ENCODE measurements around the gene RHBDD2.

RHBDD2 gene

DNA sequence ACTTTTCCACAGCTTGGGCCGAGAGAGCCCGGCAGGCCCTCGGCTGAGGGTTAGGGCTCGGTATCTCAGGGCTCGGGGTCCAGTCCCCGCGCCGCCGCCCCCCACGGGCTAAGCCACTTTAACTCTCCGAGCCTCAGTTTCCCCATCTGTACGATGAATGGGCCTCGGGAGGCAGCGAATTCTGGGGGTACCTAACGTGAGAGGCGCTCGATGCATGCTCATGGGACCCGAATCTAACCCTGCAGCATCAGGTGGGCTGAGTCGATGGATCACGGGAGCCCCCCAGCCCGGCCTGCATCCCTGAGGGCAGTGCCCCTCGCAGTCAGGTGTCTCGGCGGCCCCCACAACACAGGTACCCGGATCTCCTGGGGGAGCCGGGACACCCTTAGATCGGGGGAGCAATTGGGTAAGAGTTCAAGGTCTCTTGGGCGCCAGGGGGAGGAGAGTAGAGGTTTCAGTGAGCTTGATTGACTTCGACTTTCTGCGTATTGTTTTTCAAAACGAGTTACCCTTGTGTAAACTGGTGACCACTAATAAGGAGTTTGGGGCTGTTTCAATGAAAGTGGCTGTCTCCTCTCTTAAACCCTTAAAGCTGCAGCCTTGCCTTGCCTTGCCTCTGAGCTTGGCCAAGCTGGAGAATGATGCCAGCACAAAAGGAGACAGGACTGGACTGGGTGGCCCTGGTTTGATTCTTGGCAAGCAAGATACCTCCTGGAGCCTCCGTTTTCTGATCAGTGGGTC is 36.8 kb downstream of the RHBDD2 start:
- TF ChIP-seq, protein P1, sequence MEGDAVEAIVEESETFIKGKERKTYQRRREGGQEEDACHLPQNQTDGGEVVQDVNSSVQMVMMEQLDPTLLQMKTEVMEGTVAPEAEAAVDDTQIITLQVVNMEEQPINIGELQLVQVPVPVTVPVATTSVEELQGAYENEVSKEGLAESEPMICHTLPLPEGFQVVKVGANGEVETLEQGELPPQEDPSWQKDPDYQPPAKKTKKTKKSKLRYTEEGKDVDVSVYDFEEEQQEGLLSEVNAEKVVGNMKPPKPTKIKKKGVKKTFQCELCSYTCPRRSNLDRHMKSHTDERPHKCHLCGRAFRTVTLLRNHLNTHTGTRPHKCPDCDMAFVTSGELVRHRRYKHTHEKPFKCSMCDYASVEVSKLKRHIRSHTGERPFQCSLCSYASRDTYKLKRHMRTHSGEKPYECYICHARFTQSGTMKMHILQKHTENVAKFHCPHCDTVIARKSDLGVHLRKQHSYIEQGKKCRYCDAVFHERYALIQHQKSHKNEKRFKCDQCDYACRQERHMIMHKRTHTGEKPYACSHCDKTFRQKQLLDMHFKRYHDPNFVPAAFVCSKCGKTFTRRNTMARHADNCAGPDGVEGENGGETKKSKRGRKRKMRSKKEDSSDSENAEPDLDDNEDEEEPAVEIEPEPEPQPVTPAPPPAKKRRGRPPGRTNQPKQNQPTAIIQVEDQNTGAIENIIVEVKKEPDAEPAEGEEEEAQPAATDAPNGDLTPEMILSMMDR (IDR thresholded peaks at IDR 0.05; ENCODE audit: borderline replicate concordance, extremely low read depth, low read length, poor library complexity, severe bottlenecking) = no peak
- TF ChIP-seq EZH2 (IDR thresholded peaks at IDR 0.05; ENCODE audit: borderline replicate concordance, low read depth, low read length, severe bottlenecking) = no peak
- peak overlapping the region; percentile 86 for H2AFZ ChIP-seq (ENCODE audit: low read depth, low read length)
- H3K4me1 ChIP-seq (ENCODE audit: insufficient read depth, low read length) = peaks cover 26% of the 10 kb centered on the region
- H3K4me3 ChIP-seq (ENCODE audit: low read depth in 1 of 2, low read length in 2 of 2) = peak overlapping the region; percentile 51 to 76; a peak in 3 of 4 replicates
- peak overlapping the region; percentile 82 for H3K9ac ChIP-seq (ENCODE audit: low read depth, low read length)
- peaks cover 4% of the 10 kb centered on the region; the same call in 1 of the 2 replicates for H4K20me1 ChIP-seq (ENCODE audit: insufficient read depth, low read length)
- H3K36me3 ChIP-seq (ENCODE audit: insufficient read depth, low read length) = no peaks in the 10 kb centered on the region
- DNase-seq (peak; percentile 8), ATAC-seq (ENCODE audit: insufficient read depth, low read depth) (no peak)
- peak overlapping the region; percentile 88 for H3K4me2 ChIP-seq (ENCODE audit: insufficient read depth, low read length)
- no peaks in the 10 kb centered on the region for H3K9me3 ChIP-seq (ENCODE audit: insufficient read depth, low read length, severe bottlenecking)
- peak overlapping the region; percentile 55; the same call in 1 of the 2 replicates for H3K27ac ChIP-seq (ENCODE audit: low read length)
- H3K27me3 ChIP-seq (ENCODE audit: insufficient read depth, low read length, poor library complexity) = no peaks in the 10 kb centered on the region
- peaks cover 13% of the 10 kb centered on the region for H3K79me2 ChIP-seq (ENCODE audit: insufficient read depth, low read length)

DNA sequence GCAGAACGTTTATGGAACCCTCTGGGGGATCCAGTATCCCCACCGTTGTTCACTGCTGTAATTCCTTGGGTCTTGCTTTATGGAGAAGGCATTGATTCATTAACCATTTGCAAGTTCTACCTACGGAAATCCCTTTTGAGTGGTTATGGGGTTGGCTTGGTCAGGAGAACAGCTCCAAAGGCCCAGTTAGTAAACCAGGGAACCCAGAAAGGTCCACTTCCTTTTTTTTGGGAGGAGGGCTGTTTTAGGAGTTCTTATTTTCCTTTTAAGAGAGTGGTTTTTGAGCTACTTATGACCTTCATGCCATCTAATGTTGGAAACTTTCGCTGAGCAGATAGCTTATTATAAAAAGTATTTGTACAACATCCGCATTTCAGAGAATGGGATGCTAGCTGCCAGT is 37.4 kb downstream of the RHBDD2 start:
- no peak for DNase-seq
- Histone ChIP-seq H3K4me2 (ENCODE audit: insufficient read depth, low read length) (peak overlapping the region; percentile 88), H3K4me3 (ENCODE audit: low read depth in 1 of 2, low read length in 2 of 2) (peak overlapping the region in 1 of 2 experiments; percentile 76; a peak in 3 of 4 replicates), H3K27ac (ENCODE audit: low read length) (no peak overlapping the region), H3K9me3 (ENCODE audit: insufficient read depth, low read length, severe bottlenecking) (no peaks in the 10 kb centered on the region), H3K36me3 (ENCODE audit: insufficient read depth, low read length) (no peaks in the 10 kb centered on the region), H3K9ac (ENCODE audit: low read depth, low read length) (peak overlapping the region; percentile 82; the same call in 1 of the 2 replicates), H4K20me1 (ENCODE audit: insufficient read depth, low read length) (peaks cover 4% of the 10 kb centered on the region; the same call in 1 of the 2 replicates), H3K27me3 (ENCODE audit: insufficient read depth, low read length, poor library complexity) (no peaks in the 10 kb centered on the region), H3K79me2 (ENCODE audit: insufficient read depth, low read length) (peaks cover 13% of the 10 kb centered on the region), H3K4me1 (ENCODE audit: insufficient read depth, low read length) (peaks cover 26% of the 10 kb centered on the region), H2AFZ (ENCODE audit: low read depth, low read length) (no peak overlapping the region)
- ATAC-seq (ENCODE audit: insufficient read depth, low read depth) = no peak
- TF ChIP-seq, protein P1 (IDR thresholded peaks at IDR 0.05; ENCODE audit: borderline replicate concordance, extremely low read depth, low read length, poor library complexity, severe bottlenecking) = no peak
- no peak for TF ChIP-seq EZH2 (IDR thresholded peaks at IDR 0.05; ENCODE audit: borderline replicate concordance, low read depth, low read length, severe bottlenecking)

DNA sequence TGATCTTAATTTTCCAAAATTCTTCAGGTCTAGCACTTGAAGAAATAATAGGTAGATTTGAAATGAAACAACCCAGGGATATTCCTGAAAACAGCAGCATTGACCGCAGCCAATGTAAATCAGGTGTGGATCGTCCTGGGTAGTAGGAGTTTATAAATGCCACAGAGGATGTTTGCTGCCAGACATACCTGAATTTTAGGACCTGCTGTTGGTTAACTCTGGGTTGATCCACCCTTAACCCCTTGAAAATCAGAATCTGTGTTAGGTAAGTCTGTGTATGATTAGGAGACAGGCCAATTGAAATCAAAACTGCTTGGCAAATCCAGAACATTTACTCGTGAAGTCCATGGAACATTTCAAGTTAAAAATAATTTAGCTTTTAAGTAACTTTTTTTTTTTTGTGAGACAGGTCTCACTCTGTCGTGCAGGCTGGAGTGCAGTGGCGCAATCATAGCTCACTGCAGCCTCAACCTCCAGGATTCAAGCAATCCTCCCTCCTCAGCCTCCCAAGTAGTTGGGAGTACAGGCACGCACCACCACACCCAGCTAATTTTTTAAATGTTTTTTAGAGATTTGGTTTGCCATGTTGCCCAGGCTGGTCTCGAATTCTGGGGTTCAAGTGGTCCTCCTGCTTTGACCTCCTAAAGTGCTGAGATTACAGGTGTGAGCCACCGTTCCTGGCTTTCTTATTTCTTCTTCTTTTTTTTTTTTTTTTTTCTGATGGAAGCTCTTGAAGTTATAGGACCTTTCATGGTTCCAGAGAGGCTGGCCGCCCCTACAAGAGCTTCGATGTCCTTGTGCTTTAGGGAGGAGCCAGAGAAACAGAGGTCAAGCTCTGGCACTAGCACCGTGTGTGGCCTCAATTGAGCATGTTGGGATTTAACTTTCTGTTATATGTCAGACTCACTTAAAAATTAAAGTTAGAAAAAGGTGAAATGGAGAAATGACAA is 38.1 kb downstream of the RHBDD2 start:
- Histone ChIP-seq H3K4me2 (ENCODE audit: insufficient read depth, low read length) (no peak overlapping the region), H2AFZ (ENCODE audit: low read depth, low read length) (no peak overlapping the region), H3K9ac (ENCODE audit: low read depth, low read length) (no peak overlapping the region), H3K9me3 (ENCODE audit: insufficient read depth, low read length, severe bottlenecking) (no peaks in the 10 kb centered on the region), H3K36me3 (ENCODE audit: insufficient read depth, low read length) (no peaks in the 10 kb centered on the region), H3K4me3 (ENCODE audit: low read depth in 1 of 2, low read length in 2 of 2) (no peak overlapping the region), H3K4me1 (ENCODE audit: insufficient read depth, low read length) (peaks cover 26% of the 10 kb centered on the region), H4K20me1 (ENCODE audit: insufficient read depth, low read length) (peaks cover 10% of the 10 kb centered on the region), H3K79me2 (ENCODE audit: insufficient read depth, low read length) (peaks cover 13% of the 10 kb centered on the region), H3K27me3 (ENCODE audit: insufficient read depth, low read length, poor library complexity) (no peaks in the 10 kb centered on the region), H3K27ac (ENCODE audit: low read length) (no peak overlapping the region)
- TF ChIP-seq, protein P1 (IDR thresholded peaks at IDR 0.05; ENCODE audit: borderline replicate concordance, extremely low read depth, low read length, poor library complexity, severe bottlenecking) = no peak
- no peak for TF ChIP-seq EZH2 (IDR thresholded peaks at IDR 0.05; ENCODE audit: borderline replicate concordance, low read depth, low read length, severe bottlenecking)
- DNase-seq (no peak), ATAC-seq (ENCODE audit: insufficient read depth, low read depth) (no peak)
